ENCODE results near the gene RCN2. TPM values are rescaled to one million over a fixed set of nuclear protein-coding genes. Genes with fewer than 3 reads are reported as not detected.

The RCN2 gene
- total and polyA plus RNA-seq, 2 experiments from 2014 or later = 170 to 327 TPM

- TF ChIP-seq, protein P1, sequence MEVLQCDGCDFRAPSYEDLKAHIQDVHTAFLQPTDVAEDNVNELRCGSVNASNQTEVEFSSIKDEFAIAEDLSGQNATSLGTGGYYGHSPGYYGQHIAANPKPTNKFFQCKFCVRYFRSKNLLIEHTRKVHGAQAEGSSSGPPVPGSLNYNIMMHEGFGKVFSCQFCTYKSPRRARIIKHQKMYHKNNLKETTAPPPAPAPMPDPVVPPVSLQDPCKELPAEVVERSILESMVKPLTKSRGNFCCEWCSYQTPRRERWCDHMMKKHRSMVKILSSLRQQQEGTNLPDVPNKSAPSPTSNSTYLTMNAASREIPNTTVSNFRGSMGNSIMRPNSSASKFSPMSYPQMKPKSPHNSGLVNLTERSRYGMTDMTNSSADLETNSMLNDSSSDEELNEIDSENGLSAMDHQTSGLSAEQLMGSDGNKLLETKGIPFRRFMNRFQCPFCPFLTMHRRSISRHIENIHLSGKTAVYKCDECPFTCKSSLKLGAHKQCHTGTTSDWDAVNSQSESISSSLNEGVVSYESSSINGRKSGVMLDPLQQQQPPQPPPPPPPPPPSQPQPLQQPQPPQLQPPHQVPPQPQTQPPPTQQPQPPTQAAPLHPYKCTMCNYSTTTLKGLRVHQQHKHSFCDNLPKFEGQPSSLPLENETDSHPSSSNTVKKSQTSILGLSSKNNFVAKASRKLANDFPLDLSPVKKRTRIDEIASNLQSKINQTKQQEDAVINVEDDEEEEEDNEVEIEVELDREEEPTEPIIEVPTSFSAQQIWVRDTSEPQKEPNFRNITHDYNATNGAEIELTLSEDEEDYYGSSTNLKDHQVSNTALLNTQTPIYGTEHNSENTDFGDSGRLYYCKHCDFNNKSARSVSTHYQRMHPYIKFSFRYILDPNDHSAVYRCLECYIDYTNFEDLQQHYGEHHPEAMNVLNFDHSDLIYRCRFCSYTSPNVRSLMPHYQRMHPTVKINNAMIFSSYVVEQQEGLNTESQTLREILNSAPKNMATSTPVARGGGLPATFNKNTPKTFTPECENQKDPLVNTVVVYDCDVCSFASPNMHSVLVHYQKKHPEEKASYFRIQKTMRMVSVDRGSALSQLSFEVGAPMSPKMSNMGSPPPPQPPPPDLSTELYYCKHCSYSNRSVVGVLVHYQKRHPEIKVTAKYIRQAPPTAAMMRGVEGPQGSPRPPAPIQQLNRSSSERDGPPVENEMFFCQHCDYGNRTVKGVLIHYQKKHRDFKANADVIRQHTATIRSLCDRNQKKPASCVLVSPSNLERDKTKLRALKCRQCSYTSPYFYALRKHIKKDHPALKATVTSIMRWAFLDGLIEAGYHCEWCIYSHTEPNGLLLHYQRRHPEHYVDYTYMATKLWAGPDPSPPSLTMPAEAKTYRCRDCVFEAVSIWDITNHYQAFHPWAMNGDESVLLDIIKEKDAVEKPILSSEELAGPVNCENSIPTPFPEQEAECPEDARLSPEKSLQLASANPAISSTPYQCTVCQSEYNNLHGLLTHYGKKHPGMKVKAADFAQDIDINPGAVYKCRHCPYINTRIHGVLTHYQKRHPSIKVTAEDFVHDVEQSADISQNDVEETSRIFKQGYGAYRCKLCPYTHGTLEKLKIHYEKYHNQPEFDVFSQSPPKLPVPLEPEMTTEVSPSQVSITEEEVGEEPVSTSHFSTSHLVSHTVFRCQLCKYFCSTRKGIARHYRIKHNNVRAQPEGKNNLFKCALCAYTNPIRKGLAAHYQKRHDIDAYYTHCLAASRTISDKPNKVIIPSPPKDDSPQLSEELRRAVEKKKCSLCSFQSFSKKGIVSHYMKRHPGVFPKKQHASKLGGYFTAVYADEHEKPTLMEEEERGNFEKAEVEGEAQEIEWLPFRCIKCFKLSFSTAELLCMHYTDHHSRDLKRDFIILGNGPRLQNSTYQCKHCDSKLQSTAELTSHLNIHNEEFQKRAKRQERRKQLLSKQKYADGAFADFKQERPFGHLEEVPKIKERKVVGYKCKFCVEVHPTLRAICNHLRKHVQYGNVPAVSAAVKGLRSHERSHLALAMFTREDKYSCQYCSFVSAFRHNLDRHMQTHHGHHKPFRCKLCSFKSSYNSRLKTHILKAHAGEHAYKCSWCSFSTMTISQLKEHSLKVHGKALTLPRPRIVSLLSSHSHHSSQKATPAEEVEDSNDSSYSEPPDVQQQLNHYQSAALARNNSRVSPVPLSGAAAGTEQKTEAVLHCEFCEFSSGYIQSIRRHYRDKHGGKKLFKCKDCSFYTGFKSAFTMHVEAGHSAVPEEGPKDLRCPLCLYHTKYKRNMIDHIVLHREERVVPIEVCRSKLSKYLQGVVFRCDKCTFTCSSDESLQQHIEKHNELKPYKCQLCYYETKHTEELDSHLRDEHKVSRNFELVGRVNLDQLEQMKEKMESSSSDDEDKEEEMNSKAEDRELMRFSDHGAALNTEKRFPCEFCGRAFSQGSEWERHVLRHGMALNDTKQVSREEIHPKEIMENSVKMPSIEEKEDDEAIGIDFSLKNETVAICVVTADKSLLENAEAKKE (CRISPR knock-in tag; IDR thresholded peaks at IDR 0.05) = no peak
- TF ChIP-seq POLR2AphosphoS5 (IDR thresholded peaks at IDR 0.05; ENCODE audit: low read depth) (no peak), ZNF331 (CRISPR knock-in tag; IDR thresholded peaks at IDR 0.05; ENCODE audit: low read depth) (no peak)
Observed at GRCh38 chr15:76973906-76974305, 42.4 kb downstream of the RCN2 start (continued).

GRCh38 chr15:76974456-76975036, 43.0 kb downstream of the RCN2 start:
- Histone ChIP-seq H3K9me2 (ENCODE audit: insufficient read depth) (peaks cover 6% of the 10 kb centered on the region; the same call in 1 of the 2 replicates), H2AFZ (no peak overlapping the region), H3K27me3 (ENCODE audit: insufficient read depth) (no peaks in the 10 kb centered on the region), H3K27ac (ENCODE audit: low read depth) (no peak overlapping the region), H3F3A (replicated peaks; ENCODE audit: low read depth) (no peaks in the 10 kb centered on the region), H3K36me3 (ENCODE audit: insufficient read depth) (no peaks in the 10 kb centered on the region), H4K20me1 (replicated peaks; ENCODE audit: insufficient read depth) (no peaks in the 10 kb centered on the region), H3K4me2 (no peak overlapping the region), H3K4me1 (ENCODE audit: insufficient read depth) (peaks cover 4% of the 10 kb centered on the region; the same call in 1 of the 2 replicates), H3K79me2 (replicated peaks; ENCODE audit: insufficient read depth) (no peaks in the 10 kb centered on the region), H3K4me3 (no peak overlapping the region)
- no peaks in the 10 kb centered on the region; the same call in 2 of the 3 replicates for H3K36me3 Mint-ChIP-seq (ENCODE audit: low read depth)
- TF ChIP-seq, protein P2, sequence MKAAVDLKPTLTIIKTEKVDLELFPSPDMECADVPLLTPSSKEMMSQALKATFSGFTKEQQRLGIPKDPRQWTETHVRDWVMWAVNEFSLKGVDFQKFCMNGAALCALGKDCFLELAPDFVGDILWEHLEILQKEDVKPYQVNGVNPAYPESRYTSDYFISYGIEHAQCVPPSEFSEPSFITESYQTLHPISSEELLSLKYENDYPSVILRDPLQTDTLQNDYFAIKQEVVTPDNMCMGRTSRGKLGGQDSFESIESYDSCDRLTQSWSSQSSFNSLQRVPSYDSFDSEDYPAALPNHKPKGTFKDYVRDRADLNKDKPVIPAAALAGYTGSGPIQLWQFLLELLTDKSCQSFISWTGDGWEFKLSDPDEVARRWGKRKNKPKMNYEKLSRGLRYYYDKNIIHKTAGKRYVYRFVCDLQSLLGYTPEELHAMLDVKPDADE (IDR thresholded peaks at IDR 0.05) = no peak
- TF ChIP-seq, protein P3, sequence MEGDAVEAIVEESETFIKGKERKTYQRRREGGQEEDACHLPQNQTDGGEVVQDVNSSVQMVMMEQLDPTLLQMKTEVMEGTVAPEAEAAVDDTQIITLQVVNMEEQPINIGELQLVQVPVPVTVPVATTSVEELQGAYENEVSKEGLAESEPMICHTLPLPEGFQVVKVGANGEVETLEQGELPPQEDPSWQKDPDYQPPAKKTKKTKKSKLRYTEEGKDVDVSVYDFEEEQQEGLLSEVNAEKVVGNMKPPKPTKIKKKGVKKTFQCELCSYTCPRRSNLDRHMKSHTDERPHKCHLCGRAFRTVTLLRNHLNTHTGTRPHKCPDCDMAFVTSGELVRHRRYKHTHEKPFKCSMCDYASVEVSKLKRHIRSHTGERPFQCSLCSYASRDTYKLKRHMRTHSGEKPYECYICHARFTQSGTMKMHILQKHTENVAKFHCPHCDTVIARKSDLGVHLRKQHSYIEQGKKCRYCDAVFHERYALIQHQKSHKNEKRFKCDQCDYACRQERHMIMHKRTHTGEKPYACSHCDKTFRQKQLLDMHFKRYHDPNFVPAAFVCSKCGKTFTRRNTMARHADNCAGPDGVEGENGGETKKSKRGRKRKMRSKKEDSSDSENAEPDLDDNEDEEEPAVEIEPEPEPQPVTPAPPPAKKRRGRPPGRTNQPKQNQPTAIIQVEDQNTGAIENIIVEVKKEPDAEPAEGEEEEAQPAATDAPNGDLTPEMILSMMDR (conservative IDR thresholded peaks at IDR 0.05; ENCODE audit: low read depth in 2 of 2) = peak in 1 of 2 experiments; percentile 16; a peak in 2 of 4 replicates
- ATAC-seq (no peak), DNase-seq (ENCODE audit: low spot score) (no peak)
- H3K27me3 Mint-ChIP-seq (ENCODE audit: insufficient read depth, low read depth, poor library complexity) = no peaks in the 10 kb centered on the region
- no peak overlapping the region for H3K27ac Mint-ChIP-seq
- no peak overlapping the region for H3K4me3 Mint-ChIP-seq
- H3K9me3 Mint-ChIP-seq = peaks cover 2% of the 10 kb centered on the region; the same call in 1 of the 3 replicates
- peaks cover 5% of the 10 kb centered on the region for H3K4me1 Mint-ChIP-seq
